Measurements from ENCODE around the gene CEP170B. TPM values are rescaled to one million over a fixed set of nuclear protein-coding genes. Genes with fewer than 3 reads are reported as not detected.

CEP170B gene
- total RNA-seq, 3 donors from 2014 or later = 10.1 to 14.8 (median 13.8) TPM

- Histone ChIP-seq H3K36me3 (no peaks in the 10 kb centered on the region), H3K9me3 (no peaks in the 10 kb centered on the region), H3K27ac (no peak overlapping the region), H3K27me3 (no peaks in the 10 kb centered on the region), H3K4me1 (peaks cover 2 to 8% of the 10 kb centered on the region in 2 donors), H3K4me3 (no peak overlapping the region)
- TF ChIP-seq CTCF (IDR thresholded peaks at IDR 0.05) (peak in 2 of 3 donors; percentile 52 to 66), POLR2AphosphoS5 (IDR thresholded peaks at IDR 0.05) (no peak), POLR2A (IDR thresholded peaks at IDR 0.05) (no peak)
- DNase-seq (ENCODE audit: low spot score in 2 of 2) = peak in 1 of 2 donors; percentile 76
- intact Hi-C loops (cut with DNase I; ENCODE audit: low total_unique reads) = no loop called here
Observed at GRCh38 chr14:104820669-104821228, 44.3 kb upstream of the CEP170B start.

- TF ChIP-seq POLR2AphosphoS5 (IDR thresholded peaks at IDR 0.05) (no peak), CTCF (IDR thresholded peaks at IDR 0.05) (no peak), POLR2A (IDR thresholded peaks at IDR 0.05) (no peak)
- intact Hi-C loops (cut with DNase I; ENCODE audit: low total_unique reads) = no loop called here
- H3K36me3 ChIP-seq = no peaks in the 10 kb centered on the region
- H3K27ac ChIP-seq = no peak overlapping the region
- peak in 1 of 2 donors; percentile 45 for DNase-seq (ENCODE audit: low spot score in 2 of 2)
- H3K27me3 ChIP-seq = no peaks in the 10 kb centered on the region
- H3K9me3 ChIP-seq = no peaks in the 10 kb centered on the region
- peaks cover 3 to 8% of the 10 kb centered on the region in 2 donors for H3K4me1 ChIP-seq
- no peak overlapping the region for H3K4me3 ChIP-seq
Observed at GRCh38 chr14:104821229-104821945, 43.7 kb upstream of the CEP170B start.

GRCh38 chr14:104821971-104822608 lies 43.0 kb upstream of the CEP170B start:
- no peak overlapping the region for H3K4me3 ChIP-seq
- intact Hi-C loops (cut with DNase I; ENCODE audit: low total_unique reads) = no loop called here
- H3K27me3 ChIP-seq = no peaks in the 10 kb centered on the region
- H3K36me3 ChIP-seq = no peaks in the 10 kb centered on the region
- H3K4me1 ChIP-seq = peaks cover 2 to 3% of the 10 kb centered on the region in 2 donors
- no peak overlapping the region for H3K27ac ChIP-seq
- TF ChIP-seq POLR2AphosphoS5 (IDR thresholded peaks at IDR 0.05) = no peak
- no peak for TF ChIP-seq CTCF (IDR thresholded peaks at IDR 0.05)
- TF ChIP-seq POLR2A (IDR thresholded peaks at IDR 0.05) = no peak
- H3K9me3 ChIP-seq = no peaks in the 10 kb centered on the region
- peak in 1 of 2 donors; percentile 43 for DNase-seq (ENCODE audit: low spot score in 2 of 2)

- peak in 1 of 2 donors; percentile 28 for DNase-seq (ENCODE audit: low spot score in 2 of 2)
- Histone ChIP-seq H3K27me3 (no peaks in the 10 kb centered on the region), H3K9me3 (no peaks in the 10 kb centered on the region), H3K4me3 (no peak overlapping the region), H3K36me3 (no peaks in the 10 kb centered on the region), H3K27ac (no peak overlapping the region), H3K4me1 (peaks cover 9 to 10% of the 10 kb centered on the region in 2 donors)
- intact Hi-C loops (cut with DNase I; ENCODE audit: low total_unique reads) = no loop called here
- TF ChIP-seq CTCF (IDR thresholded peaks at IDR 0.05) (no peak), POLR2A (IDR thresholded peaks at IDR 0.05) (no peak)
Observed at GRCh38 chr14:104822821-104823615, 42.0 kb upstream of the CEP170B start.
